Kidney epithelial cell (primary cell): ENCODE measurements around the gene SLC2A14. TPM values are rescaled to one million over a fixed set of nuclear protein-coding genes. Genes with fewer than 3 reads are reported as not detected.
"Not testable (repeated sequence)": the region's sequence is repeated elsewhere in the genome, so short reads cannot be mapped to it uniquely, and the experiment has no call there.

Source experiments
- DNase-seq: peaks from one replicate; pipeline ENCODE4 v3.0.0-alpha.2; 2010; ENCODE audit warnings: low read depth
- H3K27me3 ChIP-seq: 2 replicates; pipeline ENCODE4 v1.6.0; 2011; ENCODE audit warnings: low read length; ENCODE audit not compliant: control insufficient read depth, insufficient read depth
- H3K36me3 ChIP-seq: 2 replicates; pipeline ENCODE4 v1.5.1; 2011; ENCODE audit warnings: low read length; ENCODE audit not compliant: control insufficient read depth, insufficient read depth
- H3K4me3 ChIP-seq: 2 replicates; pipeline ENCODE4 v1.5.1; 2011; ENCODE audit warnings: low read depth, mild to moderate bottlenecking, control low read depth, low read length
- CTCF ChIP-seq: IDR thresholded peaks from 2 replicates; pipeline ENCODE4 v1.5.1; 2011; ENCODE audit warnings: mild to moderate bottlenecking, moderate library complexity, low read length, control low read depth, inconsistent platforms; ENCODE audit not compliant: insufficient read depth, poor library complexity, severe bottlenecking
- total RNA-seq: library from RNA; depleted of rRNA; stranded (reverse); fragments of >200 nt; gene quantifications from 2 replicates; pipeline ENCODE4 v1.2.3, GENCODE V29; 2015

Gene SLC2A14
- total RNA-seq, 1 donor from 2014 or later: not detected

GRCh38 chr12:7884689-7885088, 12.0 kb upstream of the SLC2A14 start:
- no peak for DNase-seq
- H3K36me3 ChIP-seq: no peaks in the 10 kb centered on the region
- TF ChIP-seq CTCF: no peak
- no peaks in the 10 kb centered on the region for H3K27me3 ChIP-seq
- H3K4me3 ChIP-seq: no peak overlapping the region

- DNase-seq, H3K27me3 ChIP-seq, H3K36me3 ChIP-seq, H3K4me3 ChIP-seq: not testable (repeated sequence)
Measured at GRCh38 chr12:7881736-7882120, 9.0 kb upstream of the SLC2A14 start.

GRCh38 chr12:7880952-7881735, 8.4 kb upstream of the SLC2A14 start:
- not testable (repeated sequence) for DNase-seq, H3K27me3 ChIP-seq, H3K36me3 ChIP-seq, H3K4me3 ChIP-seq

- no peak for DNase-seq
- TF ChIP-seq CTCF: no peak
Measured at GRCh38 chr12:7879246-7879645, 6.5 kb upstream of the SLC2A14 start.

GRCh38 chr12:7877420-7877819, 4.7 kb upstream of the SLC2A14 start:
- Histone ChIP-seq H3K27me3 (peaks cover 10% of the 10 kb centered on the region), H3K4me3 (no peak overlapping the region), H3K36me3 (no peaks in the 10 kb centered on the region)
- no peak for DNase-seq
- TF ChIP-seq CTCF: no peak

More at GRCh38 chr12:7879246-7879645, 6.5 kb upstream of the SLC2A14 start:
- no peaks in the 10 kb centered on the region for H3K36me3 ChIP-seq
- H3K4me3 ChIP-seq: no peak overlapping the region
- no peaks in the 10 kb centered on the region for H3K27me3 ChIP-seq

- no peak for TF ChIP-seq CTCF
- DNase-seq: no peak
- Histone ChIP-seq H3K4me3 (no peak overlapping the region), H3K27me3 (peaks cover 21% of the 10 kb centered on the region), H3K36me3 (no peaks in the 10 kb centered on the region)
Measured at GRCh38 chr12:7870335-7870734, 2.4 kb downstream of the SLC2A14 start.

- Histone ChIP-seq H3K4me3 (no peak overlapping the region), H3K27me3 (peaks cover 21% of the 10 kb centered on the region), H3K36me3 (no peaks in the 10 kb centered on the region)
- no peak for TF ChIP-seq CTCF
- DNase-seq: no peak
Measured at GRCh38 chr12:7869137-7869536, 3.6 kb downstream of the SLC2A14 start.
